HEK293 (cell line): ENCODE results near the gene CD177.

Source experiments
- HIC1 ChIP-seq: fragments of 450-650 bp; formaldehyde crosslinking; IDR thresholded peaks from 2 replicates; pipeline ENCODE4 v1.5.1; 2016; ENCODE audit warnings: missing biosample characterization, missing genetic modification characterization
- ZBTB10 ChIP-seq: fragments of 450-650 bp; formaldehyde crosslinking; IDR thresholded peaks from 2 replicates; pipeline ENCODE4 v1.5.1; 2016; ENCODE audit warnings: missing biosample characterization, missing genetic modification characterization
- ZBTB21 ChIP-seq: fragments of 450-650 bp; formaldehyde crosslinking; IDR thresholded peaks from 2 replicates; pipeline ENCODE4 v1.5.1; 2017; ENCODE audit warnings: missing biosample characterization, missing genetic modification characterization
- ZBTB48 ChIP-seq: fragments of 450-650 bp; formaldehyde crosslinking; IDR thresholded peaks from 2 replicates; pipeline ENCODE4 v1.5.1; 2016; ENCODE audit warnings: missing biosample characterization, missing genetic modification characterization
- ZEB2 ChIP-seq: fragments of 450-650 bp; formaldehyde crosslinking; IDR thresholded peaks from 2 replicates; pipeline ENCODE4 v1.5.1; 2016; ENCODE audit warnings: missing biosample characterization, missing genetic modification characterization
- ZFP41 ChIP-seq: fragments of 450-650 bp; formaldehyde crosslinking; IDR thresholded peaks from 2 replicates; pipeline ENCODE4 v1.5.1; 2016; ENCODE audit warnings: missing biosample characterization, missing genetic modification characterization, borderline replicate concordance
- ZNF274 ChIP-seq, 2 experiments: fragments of 200-500 bp in 1 of 2; fragments of 450-650 bp in 1 of 2; sonication (Bioruptor generic) in 1 of 2; formaldehyde crosslinking in 1 of 2; IDR thresholded peaks; 2 replicates each; pipeline versions ENCODE4 v1.5.1 to v1.6.1; 2014 to 2016; ENCODE audit warnings: borderline replicate concordance in 1 of 2, inconsistent platforms in 1 of 2, low read length in 1 of 2, missing biosample characterization in 1 of 2, missing genetic modification characterization in 1 of 2
- ZNF311 ChIP-seq: fragments of 450-650 bp; formaldehyde crosslinking; IDR thresholded peaks from 2 replicates; pipeline ENCODE4 v1.5.1; 2017; ENCODE audit warnings: missing biosample characterization, missing genetic modification characterization, borderline replicate concordance
- ZNF501 ChIP-seq: fragments of 450-650 bp; formaldehyde crosslinking; IDR thresholded peaks from 2 replicates; pipeline ENCODE4 v1.5.1; 2016; ENCODE audit warnings: missing biosample characterization, missing genetic modification characterization
- ZNF555 ChIP-seq: fragments of 450-650 bp; formaldehyde crosslinking; conservative IDR thresholded peaks from 2 replicates; pipeline ENCODE4 v1.5.1; 2017; ENCODE audit warnings: missing biosample characterization, mild to moderate bottlenecking, missing genetic modification characterization, inconsistent platforms
- ZNF610 ChIP-seq: fragments of 450-650 bp; formaldehyde crosslinking; IDR thresholded peaks from 2 replicates; pipeline ENCODE4 v1.5.1; 2016; ENCODE audit warnings: missing biosample characterization, missing genetic modification characterization, borderline replicate concordance
- ZNF837 ChIP-seq: fragments of 450-650 bp; formaldehyde crosslinking; IDR thresholded peaks from 2 replicates; pipeline ENCODE4 v1.5.1; 2016; ENCODE audit warnings: missing biosample characterization, missing genetic modification characterization
- TF ChIP-seq, protein P1 (sequence below): fragments of 450-650 bp; formaldehyde crosslinking; IDR thresholded peaks from 2 replicates; pipeline ENCODE4 v1.5.1; 2016; ENCODE audit warnings: missing biosample characterization, missing genetic modification characterization
- TF ChIP-seq, protein P2 (sequence below): fragments of 450-650 bp; formaldehyde crosslinking; IDR thresholded peaks from 2 replicates; pipeline ENCODE4 v1.5.1; 2016; ENCODE audit warnings: missing biosample characterization, missing genetic modification characterization
- TF ChIP-seq, protein P3 (sequence below): fragments of 450-650 bp; formaldehyde crosslinking; IDR thresholded peaks from 2 replicates; pipeline ENCODE4 v1.5.1; 2016; ENCODE audit warnings: missing biosample characterization, missing genetic modification characterization
- TF ChIP-seq, protein P4 (sequence below): fragments of 450-650 bp; formaldehyde crosslinking; IDR thresholded peaks from 2 replicates; pipeline ENCODE4 v1.5.1; 2017; ENCODE audit warnings: missing biosample characterization, missing genetic modification characterization

The CD177 gene

DNA sequence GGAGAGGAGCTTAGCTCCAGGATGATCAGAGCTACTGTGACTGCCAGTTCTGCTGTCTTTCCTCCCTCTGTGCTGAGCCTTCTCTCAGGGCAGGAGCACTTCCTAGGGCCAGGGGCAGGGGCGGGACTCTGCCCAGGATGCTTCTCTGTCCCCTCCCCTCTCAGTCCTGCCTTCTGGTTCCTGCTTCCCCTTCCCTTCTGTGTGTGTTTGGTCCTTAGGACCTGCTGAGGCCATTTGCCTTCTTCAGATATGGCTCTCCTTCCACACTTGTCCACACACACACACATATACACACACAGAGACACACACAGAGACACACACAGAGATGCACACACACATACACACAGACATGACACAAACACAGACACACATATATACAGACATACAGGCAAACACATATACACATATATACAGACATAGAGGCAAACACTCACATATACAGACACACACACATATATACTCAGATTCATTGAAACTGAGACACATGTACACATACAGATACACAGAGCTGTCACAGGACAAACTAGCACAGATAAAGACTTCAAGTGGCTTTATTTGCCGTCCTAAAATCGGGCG, 22.0 kb upstream of the CD177 start (continued):
- no peak for TF ChIP-seq HIC1 (tag by site-specific recombination)
- TF ChIP-seq, protein P1, sequence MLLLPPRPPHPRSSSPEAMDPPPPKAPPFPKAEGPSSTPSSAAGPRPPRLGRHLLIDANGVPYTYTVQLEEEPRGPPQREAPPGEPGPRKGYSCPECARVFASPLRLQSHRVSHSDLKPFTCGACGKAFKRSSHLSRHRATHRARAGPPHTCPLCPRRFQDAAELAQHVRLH (tag by site-specific recombination), result no peak
- TF ChIP-seq, protein P2, sequence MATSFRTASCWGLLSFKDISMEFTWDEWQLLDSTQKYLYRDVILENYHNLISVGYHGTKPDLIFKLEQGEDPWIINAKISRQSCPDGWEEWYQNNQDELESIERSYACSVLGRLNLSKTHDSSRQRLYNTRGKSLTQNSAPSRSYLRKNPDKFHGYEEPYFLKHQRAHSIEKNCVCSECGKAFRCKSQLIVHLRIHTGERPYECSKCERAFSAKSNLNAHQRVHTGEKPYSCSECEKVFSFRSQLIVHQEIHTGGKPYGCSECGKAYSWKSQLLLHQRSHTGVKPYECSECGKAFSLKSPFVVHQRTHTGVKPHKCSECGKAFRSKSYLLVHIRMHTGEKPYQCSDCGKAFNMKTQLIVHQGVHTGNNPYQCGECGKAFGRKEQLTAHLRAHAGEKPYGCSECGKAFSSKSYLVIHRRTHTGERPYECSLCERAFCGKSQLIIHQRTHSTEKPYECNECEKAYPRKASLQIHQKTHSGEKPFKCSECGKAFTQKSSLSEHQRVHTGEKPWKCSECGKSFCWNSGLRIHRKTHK (tag by site-specific recombination), result no peak
- peak; percentile 26; the same call in 1 of the 2 replicates for TF ChIP-seq ZBTB10
- TF ChIP-seq ZBTB21 (tag by site-specific recombination), result no peak
- TF ChIP-seq, protein P3, sequence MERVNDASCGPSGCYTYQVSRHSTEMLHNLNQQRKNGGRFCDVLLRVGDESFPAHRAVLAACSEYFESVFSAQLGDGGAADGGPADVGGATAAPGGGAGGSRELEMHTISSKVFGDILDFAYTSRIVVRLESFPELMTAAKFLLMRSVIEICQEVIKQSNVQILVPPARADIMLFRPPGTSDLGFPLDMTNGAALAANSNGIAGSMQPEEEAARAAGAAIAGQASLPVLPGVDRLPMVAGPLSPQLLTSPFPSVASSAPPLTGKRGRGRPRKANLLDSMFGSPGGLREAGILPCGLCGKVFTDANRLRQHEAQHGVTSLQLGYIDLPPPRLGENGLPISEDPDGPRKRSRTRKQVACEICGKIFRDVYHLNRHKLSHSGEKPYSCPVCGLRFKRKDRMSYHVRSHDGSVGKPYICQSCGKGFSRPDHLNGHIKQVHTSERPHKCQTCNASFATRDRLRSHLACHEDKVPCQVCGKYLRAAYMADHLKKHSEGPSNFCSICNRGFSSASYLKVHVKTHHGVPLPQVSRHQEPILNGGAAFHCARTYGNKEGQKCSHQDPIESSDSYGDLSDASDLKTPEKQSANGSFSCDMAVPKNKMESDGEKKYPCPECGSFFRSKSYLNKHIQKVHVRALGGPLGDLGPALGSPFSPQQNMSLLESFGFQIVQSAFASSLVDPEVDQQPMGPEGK, result no peak
- no peak for TF ChIP-seq ZNF501 (tag by site-specific recombination)
- TF ChIP-seq, protein P4, sequence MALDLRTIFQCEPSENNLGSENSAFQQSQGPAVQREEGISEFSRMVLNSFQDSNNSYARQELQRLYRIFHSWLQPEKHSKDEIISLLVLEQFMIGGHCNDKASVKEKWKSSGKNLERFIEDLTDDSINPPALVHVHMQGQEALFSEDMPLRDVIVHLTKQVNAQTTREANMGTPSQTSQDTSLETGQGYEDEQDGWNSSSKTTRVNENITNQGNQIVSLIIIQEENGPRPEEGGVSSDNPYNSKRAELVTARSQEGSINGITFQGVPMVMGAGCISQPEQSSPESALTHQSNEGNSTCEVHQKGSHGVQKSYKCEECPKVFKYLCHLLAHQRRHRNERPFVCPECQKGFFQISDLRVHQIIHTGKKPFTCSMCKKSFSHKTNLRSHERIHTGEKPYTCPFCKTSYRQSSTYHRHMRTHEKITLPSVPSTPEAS (tag by site-specific recombination), result peak; percentile 63
- no peak for TF ChIP-seq ZEB2 (tag by site-specific recombination)
- 0 out of 2 replicates have a peak, but pooled peaks have one; percentile 19 for TF ChIP-seq ZBTB48 (tag by site-specific recombination)
- TF ChIP-seq ZFP41 (tag by site-specific recombination), result no peak
- TF ChIP-seq ZNF555 (tag by site-specific recombination), result no peak
- TF ChIP-seq ZNF837 (tag by site-specific recombination), result no peak
- no peak for TF ChIP-seq ZNF274 (IDR thresholded peaks at IDR 0.05; ENCODE audit: low read length)
- TF ChIP-seq ZNF274 (tag by site-specific recombination; IDR thresholded peaks at IDR 0.05; ENCODE audit: borderline replicate concordance), result no peak; the same call in 1 of the 2 replicates
- TF ChIP-seq ZNF610 (tag by site-specific recombination), result no peak
- TF ChIP-seq ZNF311 (tag by site-specific recombination), result 0 out of 2 replicates have a peak, but pooled peaks have one; percentile 36
